ENCODE results near the gene DNAJB2.
"Not testable (repeated sequence)": the region's sequence is repeated elsewhere in the genome, so short reads cannot be mapped to it uniquely, and the experiment has no call there.

The DNAJB2 gene

DNA sequence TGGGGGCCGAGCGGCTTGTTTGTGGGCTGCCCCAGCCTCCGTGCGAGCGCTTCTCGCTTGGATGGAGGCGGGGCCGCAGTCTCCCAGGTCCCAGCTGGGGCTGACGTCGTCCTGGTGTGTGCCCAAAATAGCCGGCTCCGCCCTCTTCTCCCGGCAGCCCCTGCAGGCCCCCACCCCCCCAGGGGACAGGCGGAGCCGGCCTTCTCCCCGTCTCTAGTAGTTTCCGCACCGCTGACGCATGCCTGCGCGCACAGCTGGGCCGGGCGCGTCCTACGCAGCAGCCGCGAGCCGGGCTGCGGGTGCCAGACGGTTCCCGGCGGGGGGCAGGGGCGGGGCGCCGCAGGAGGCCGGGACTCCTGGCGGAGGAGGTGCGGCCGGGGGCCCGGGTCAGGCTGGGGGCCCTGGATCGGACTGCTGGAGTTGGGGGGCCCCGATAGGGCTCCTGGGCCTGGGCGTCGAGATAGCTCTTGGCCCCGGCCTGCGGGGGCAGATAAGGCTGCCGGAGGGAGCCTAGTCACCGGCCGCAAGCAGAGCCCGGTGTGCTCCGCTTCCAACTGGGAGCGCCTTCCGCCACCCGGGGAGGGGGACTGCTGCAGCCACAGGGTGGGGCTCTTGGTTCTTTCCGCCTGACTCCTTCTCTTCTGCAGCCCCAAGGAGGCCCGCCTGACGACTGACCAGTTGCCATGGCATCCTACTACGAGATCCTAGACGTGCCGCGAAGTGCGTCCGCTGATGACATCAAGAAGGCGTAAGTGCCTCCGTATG is at the start of gene DNAJB2:
TSS of gene DNAJB2 (plus strand) at position 216 of the 765 bp plus-strand sequence. CDS start at position 684, 468 bp downstream.
- peak; percentile 76 for DNase-seq

- no peak for DNase-seq
Measured at GRCh38 chr2:219230059-219230540, 49.1 kb upstream of the DNAJB2 start.

DNA sequence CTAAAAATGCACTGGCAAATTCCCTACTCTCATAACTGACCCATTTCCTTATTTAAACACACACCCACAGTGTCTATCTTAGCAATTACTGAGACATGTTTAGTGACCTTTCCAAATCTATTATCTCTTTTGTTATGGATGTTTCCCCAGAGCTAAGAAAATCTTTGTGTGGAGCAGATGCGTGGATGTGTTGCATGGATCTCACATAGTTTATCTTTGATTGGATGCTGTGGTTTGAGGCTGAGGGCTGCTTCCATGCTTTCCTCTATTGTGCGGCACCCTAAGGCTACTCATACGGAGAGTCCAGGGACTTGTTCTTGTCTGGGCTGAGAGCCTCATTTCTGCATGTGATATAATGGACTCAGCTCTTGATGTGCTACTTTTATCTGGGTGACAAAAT is 44.8 kb upstream of the DNAJB2 start:
- no peak for DNase-seq

GRCh38 chr2:219243291-219243761 is 35.8 kb upstream of the DNAJB2 start:
- no peak for DNase-seq

GRCh38 chr2:219244789-219245147 is 34.4 kb upstream of the DNAJB2 start:
- no peak for DNase-seq

DNA sequence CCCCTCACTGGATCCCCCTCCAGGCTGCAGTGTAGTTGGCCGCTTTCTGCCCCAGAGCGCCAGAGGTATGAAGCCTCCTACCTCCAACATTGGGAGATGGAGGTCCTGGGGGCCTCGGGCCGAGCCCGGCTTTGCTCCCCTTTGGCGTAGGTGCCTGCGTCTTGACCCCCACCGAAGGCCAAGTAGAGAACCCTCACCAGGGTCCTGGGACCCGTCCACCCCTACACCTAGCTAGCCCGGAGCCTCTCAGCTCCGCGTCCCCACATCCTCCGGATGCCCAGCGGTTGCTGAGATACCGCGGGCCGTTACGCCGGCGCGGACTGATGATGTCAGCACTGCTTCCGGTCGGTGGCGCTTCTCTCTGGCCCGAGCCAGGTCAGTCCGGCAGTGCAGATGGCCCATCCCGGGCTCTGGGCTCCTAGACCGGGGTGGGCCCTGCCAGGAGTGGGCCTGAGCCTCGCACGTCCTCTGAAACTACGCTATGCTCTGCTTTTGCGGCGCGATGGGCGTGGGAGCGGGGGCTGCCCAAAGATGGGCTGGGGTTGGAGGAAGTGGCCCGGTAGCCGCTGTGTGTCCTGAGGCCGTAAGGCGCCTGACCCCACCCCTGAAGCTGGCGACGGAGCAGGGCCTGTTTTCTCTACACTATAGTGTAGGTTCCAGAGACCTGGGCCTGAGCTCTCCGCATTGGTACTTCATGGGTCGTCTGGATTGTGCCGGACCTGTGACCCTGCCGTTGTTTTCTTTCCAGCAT is 33.8 kb upstream of the DNAJB2 start, which contains the start of the genes GLB1L and STK16:
TSS of gene GLB1L (minus strand) at position 297 of the 751 bp plus-strand sequence. CDS start 1,871 bp downstream, outside the sequence.
TSS of gene STK16 (plus strand) at position 332 of the 751 bp plus-strand sequence. CDS start 521 bp downstream, outside the sequence.
- no peak for DNase-seq

GRCh38 chr2:219245899-219246230 is 33.3 kb upstream of the DNAJB2 start:
- no peak for DNase-seq

DNA sequence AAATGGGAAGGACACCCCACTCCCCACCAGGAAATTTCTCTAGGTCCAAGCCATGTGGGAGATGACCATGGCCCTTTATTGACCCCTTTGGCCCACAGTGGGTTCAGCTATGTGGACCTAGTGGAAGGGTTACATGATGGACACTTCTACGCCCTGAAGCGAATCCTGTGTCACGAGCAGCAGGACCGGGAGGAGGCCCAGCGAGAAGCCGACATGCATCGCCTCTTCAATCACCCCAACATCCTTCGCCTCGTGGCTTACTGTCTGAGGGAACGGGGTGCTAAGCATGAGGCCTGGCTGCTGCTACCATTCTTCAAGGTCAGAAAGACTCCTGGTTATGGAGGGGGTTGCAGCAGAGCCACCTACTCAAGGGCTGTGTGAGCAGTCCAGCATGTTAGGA is 32.6 kb upstream of the DNAJB2 start:
- no peak for DNase-seq

DNA sequence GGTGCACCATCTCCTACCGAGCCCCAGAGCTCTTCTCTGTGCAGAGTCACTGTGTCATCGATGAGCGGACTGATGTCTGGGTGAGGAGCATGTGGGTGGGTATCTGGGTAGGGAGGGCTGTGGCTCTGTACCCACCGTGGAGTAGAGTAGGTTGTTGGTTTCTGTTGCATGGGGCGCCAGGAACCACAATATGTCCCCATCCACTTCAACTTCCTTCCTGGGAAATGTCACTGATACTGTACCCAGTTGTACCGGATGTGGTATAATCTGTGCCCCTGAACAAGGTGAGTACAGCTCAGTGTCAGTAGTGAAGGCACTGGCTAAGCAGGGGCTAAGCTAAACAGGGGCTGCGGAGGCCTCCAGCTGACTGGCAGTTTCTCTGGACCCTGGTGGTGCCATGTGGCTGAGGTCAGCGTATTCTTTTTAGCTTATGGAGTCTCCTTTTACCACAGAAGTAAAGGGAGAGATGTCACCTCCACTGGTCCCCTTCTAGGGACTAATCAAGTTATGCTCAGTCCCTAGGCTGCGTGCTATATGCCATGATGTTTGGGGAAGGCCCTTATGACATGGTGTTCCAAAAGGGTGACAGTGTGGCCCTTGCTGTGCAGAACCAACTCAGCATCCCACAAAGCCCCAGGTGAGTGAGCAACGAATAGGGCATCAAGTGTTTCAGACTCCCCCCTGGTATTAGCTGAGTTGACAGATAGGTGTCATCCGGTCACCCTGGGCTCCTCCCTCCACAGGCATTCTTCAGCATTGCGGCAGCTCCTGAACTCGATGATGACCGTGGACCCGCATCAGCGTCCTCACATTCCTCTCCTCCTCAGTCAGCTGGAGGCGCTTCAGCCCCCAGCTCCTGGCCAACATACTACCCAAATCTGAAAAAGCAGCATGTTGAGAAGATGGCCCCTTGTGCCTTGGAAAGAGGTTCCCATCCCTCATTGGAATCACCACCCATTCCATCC is 31.2 kb upstream of the DNAJB2 start:
- DNase-seq, result no peak

- DNase-seq, result no peak
Measured at GRCh38 chr2:219248845-219249202, 30.3 kb upstream of the DNAJB2 start.

GRCh38 chr2:219249203-219249980 is 29.8 kb upstream of the DNAJB2 start:
- no peak for DNase-seq

GRCh38 chr2:219250049-219250781 is 29.0 kb upstream of the DNAJB2 start:
- no peak for DNase-seq

GRCh38 chr2:219251656-219252055 is 27.5 kb upstream of the DNAJB2 start:
- DNase-seq, result no peak

DNA sequence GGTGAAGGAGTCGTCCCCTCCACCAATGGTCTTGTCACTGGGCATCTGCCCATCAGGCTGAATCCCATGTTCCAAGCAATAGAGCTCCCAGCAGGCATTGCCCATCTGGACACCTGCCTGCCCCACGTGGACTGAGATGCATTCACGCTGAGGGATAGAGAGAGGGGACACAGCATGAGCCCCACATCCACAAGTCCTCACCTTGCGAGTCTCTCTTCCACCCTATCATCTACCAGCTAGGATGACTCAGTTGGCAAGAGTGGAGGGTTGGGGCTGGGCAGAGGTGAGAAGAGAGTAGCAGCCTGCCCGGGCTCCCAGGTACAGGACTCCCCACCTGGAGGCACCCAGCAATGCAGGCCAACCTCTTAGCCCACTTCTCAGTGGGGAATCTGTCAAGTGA is 27.1 kb upstream of the DNAJB2 start:
- DNase-seq, result no peak

DNA sequence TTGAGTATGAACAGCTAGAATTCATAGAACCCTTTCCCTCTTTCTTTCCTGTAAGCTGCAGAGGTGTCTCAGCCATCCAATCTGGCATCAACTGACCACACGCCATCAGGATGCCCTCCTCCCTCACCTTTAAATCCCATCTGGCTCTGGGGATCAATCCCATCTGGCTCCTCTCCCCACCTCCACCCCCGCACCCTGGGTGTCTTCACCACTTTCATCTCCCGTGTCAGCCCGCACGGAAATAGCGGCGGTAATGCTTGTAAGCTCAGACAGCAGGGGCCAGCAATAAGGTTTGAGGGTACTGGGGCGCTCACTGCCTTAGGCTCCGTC is 26.6 kb upstream of the DNAJB2 start:
- no peak for DNase-seq

DNA sequence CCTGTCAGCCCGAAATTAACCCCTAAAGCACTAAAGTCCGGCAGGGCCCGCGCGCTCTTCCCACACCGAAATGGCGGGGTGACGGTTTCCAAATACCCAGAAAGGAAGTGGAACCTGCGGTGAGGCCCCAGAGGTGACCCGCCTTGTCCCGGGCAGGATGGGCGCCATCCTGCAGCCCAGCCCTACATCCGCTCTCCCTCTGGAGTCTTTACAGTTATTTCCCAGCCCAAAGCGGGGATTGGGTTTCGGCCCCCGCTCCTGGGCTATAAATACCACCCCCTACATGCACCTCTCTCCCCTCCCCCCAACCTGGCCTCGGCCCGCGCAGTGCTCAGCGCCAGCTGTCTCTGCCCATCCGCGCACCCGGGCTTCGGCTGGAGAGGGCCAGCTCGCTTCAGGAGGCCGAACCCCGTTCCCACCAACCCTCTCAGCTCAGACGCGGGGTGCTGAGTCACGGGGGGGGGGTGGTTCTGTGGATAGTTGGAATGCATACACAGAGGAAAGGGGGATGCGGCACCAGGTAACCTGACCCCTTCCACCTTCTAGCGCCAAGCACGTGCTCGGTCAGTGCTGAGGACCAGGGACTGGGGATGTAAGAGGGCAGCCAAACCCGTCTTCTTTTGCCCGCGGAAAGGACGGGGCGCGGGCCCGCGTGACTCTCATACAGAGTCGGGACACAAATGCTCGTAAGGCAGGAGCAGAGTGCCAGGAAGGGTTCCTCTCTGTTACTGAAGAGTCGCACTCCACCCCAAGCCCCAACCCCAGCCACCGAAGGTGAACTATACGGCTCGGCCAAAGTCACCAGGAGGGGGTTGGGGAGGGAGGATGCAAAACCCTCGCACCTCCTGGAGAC is 26.0 kb upstream of the DNAJB2 start, which contains the start of gene TUBA4B:
TSS of gene TUBA4B (plus strand) at position 344 of the 853 bp plus-strand sequence. CDS start at position 509, 165 bp downstream.
- DNase-seq, result no peak

DNA sequence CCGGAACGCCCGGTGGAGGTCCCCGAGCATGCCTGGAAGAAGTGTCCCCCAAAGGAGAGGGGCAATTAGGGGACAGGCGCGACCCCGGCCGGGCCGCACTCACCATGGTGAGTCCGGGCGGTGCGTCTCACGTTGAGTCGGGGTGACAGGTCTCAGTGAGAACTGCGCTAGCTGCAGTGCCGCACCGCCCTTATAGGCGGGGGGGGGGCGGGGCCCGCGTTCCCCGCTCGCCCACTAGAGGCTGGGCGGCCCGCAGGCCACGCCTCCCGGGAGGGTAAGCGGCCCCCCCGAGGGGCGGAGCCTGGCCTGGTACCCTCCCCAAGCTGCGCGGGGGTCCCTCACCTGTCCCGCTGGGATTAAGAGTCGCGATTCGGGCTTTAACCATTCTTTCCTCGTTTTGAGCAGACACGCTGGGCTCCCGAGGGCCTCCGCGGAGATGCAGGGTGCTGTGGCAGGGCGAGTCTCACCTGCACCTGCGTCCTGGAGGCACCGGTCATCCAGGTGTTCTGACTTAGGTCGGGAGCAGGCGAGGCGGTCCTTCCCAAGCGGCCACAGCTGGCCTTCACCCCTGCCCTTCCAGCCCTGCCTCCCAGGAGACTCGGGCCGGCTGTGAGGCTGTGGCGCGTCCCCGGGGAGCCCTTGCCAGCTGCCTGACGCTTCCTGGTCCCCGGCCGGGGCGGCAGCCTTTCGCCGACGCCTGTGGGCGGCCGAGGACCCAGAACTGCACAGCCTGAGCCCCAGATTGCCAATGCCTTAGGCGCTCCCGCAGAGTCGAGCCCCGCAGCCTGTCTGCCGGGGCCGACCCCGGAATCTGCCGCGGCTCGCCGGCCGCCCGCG is 25.2 kb upstream of the DNAJB2 start, which contains the start of gene TUBA4A:
TSS of gene TUBA4A (minus strand) at position 166 of the 837 bp plus-strand sequence. CDS start at position 106, 60 bp downstream.
- no peak for DNase-seq

DNA sequence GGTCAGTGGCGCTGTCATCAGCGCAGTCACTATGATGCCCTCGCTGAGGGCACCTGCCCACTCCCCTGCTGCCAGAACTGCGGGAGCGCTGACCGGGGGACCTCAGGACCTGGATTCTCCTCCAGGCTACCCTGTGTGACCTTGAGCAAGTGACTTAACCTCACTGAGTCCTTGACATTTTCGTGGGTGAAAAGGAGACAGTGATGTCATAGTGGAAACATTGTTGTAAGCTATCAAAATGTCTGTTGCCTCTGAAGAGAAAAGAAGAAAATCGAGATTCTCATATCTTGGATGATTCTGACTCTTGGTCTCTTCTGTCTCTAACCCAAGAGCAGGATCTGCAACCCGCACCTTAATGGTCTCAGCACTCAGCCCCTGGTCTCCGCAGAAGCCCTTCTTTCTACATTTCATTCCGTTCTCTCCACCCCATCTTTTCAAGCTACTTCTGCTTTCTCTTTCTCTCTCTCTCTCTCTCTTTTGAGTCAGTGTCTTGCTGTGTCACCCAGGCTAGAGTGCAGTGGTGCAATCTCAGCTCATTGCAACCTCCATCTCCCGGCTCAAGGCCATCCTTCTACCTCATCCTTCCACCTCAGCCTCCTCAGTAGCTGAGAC is 24.5 kb upstream of the DNAJB2 start:
- no peak for DNase-seq

GRCh38 chr2:219258942-219259341 is 20.2 kb upstream of the DNAJB2 start:
- DNase-seq, result not testable (repeated sequence)
